Immature natural killer cell (primary cell): ENCODE measurements around the gene GTF2H4. TPM values are rescaled to one million over a fixed set of nuclear protein-coding genes. Genes with fewer than 3 reads are reported as not detected.
A peak's percentile ranks its signal among the peaks of the same experiment; 100 is the strongest.

ENCODE experiments used
- DNase-seq, 3 donors: peaks; one replicate each; pipeline ENCODE4 v3.0.0; 2022; ENCODE audit warnings: mixed read lengths in 1 of 3
- H3K27ac Mint-ChIP-seq, 6 donors: one replicate each; pipeline ENCODE4 v1.8.0; 2020; ENCODE audit warnings: mixed read lengths in 6 of 6, mild to moderate bottlenecking in 5 of 6, inconsistent platforms in 4 of 6, moderate library complexity in 3 of 6
- H3K27me3 Mint-ChIP-seq, 3 donors: one replicate each; pipeline ENCODE4 v1.8.0; 2020 to 2021; ENCODE audit warnings: low read depth in 3 of 3, mild to moderate bottlenecking in 3 of 3, mixed read lengths in 3 of 3, moderate library complexity in 3 of 3, inconsistent platforms in 1 of 3
- H3K36me3 Mint-ChIP-seq, 3 donors: one replicate each; pipeline ENCODE4 v1.8.0; 2020; ENCODE audit warnings: mixed read lengths in 3 of 3, inconsistent platforms in 2 of 3, mild to moderate bottlenecking in 2 of 3
- H3K4me1 Mint-ChIP-seq, 2 donors: one replicate each; pipeline ENCODE4 v1.8.0; 2020; ENCODE audit warnings: inconsistent platforms in 2 of 2, mild to moderate bottlenecking in 2 of 2, mixed read lengths in 2 of 2, moderate library complexity in 1 of 2
- H3K4me3 Mint-ChIP-seq, 5 donors: one replicate each; pipeline ENCODE4 v1.8.0; 2020; ENCODE audit warnings: mild to moderate bottlenecking in 5 of 5, mixed read lengths in 5 of 5, inconsistent platforms in 3 of 5, moderate library complexity in 3 of 5
- H3K9me3 Mint-ChIP-seq, 6 donors: one replicate each; pipeline ENCODE4 v1.8.0; 2020; ENCODE audit warnings: mild to moderate bottlenecking in 6 of 6, mixed read lengths in 6 of 6, inconsistent platforms in 4 of 6, moderate library complexity in 3 of 6
- polyA plus RNA-seq, 3 donors: library from polyadenylated mRNA; unstranded; fragments of 300-500 nt; fragmentation: Illumina TruSeq; gene quantifications; one replicate each; pipeline ENCODE4 v1.2.3, GENCODE V29; 2021

The GTF2H4 gene
- polyA plus RNA-seq, 3 donors from 2014 or later: 6.3 to 10.2 TPM; not detected in 1

DNA sequence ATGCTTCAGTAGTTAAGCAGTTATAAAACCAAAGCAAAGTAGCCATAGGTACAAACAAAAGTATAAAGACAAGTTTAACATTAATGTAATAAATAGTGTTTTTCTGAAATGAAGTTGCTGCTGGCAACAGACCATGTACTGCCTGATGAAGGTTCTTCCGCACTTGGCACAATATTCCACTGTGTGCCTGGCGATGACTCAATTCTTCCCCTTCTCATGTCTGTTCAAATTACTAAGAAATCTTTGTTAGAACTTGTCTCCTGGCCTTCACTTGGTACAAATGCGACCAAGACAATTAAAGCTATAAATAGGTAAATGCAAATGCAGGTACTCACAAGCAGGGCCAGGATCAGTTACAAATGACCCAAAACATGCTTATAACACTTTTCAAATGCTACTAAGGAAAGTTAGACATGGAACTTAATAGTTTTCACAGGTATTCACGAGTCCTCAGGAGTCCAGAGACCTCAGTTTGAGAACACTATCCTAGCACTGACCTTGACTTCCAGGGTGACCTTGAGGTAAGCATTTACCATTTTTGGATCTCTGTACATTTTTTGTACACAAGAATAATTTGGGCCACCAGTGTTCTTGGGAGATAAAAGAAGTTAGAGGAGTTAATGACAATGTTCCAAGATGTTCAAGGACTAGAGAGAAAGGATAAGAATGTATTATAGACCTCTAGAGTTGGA, 31.8 kb upstream of the GTF2H4 start:
- Mint-ChIP-seq H3K27me3 (peaks cover under 1 to 6% (median 4%) of the 10 kb centered on the region in 3 donors), H3K4me1 (peaks cover 10 to 17% of the 10 kb centered on the region in 2 donors), H3K27ac (peak overlapping the region in 1 of 6 donors; percentile 30)

DNA sequence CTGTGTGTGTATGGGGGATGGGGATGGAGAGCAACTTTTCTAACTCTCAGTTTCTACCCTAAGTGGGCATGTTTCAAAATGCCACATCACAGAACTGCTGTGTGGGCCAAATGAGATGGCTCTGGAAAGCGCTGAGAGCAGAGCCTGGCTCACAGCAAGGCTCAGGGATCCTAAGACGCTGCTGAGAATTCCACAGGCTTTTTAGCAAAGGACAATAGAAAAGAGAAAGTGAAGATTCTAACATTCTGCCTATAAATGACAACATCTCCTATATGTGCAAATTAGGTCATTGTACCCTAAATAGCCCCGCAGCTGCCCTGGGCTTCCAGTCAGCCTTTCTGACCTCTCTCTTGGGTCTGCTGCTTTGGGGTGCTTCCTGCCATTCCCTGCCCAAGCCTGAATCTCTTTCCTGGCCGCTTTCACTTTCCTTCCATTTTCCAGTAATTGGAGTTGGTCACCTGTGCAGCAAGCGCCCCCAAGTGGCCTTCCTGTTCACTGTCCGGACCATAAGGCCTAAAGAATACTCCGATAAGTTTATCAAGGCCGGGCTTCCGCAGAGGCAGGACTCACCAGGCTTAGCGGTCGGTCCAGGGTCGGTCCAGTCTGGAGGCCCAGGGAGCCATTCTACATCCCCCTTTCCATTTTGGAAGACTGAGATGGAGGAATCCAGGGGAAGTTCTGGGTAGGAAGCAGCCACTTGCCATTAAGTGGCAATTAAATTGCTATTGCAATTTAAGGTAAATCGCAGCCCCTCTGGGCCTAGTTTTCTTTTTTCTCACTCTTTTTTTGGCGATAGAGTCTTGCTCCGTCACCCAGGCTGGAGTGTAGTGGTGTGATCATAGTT, 30.4 kb upstream of the GTF2H4 start:
- Mint-ChIP-seq H3K27ac (peak overlapping the region; percentile 18 to 88 (median 74)), H3K36me3 (no peaks in the 10 kb centered on the region), H3K4me3 (peak overlapping the region; percentile 75 to 95 (median 83)), H3K9me3 (peaks cover 0 to 2% (median 0%) of the 10 kb centered on the region in 6 donors), H3K27me3 (peaks cover 4 to 6% (median 4%) of the 10 kb centered on the region in 3 donors), H3K4me1 (peaks cover 7 to 9% of the 10 kb centered on the region in 2 donors)
- DNase-seq: peak; percentile 68 to 76 (median 71)

More for the DNA sequence above, 31.8 kb upstream of the GTF2H4 start:
- no peak for DNase-seq
- Mint-ChIP-seq H3K36me3 (peaks cover 0 to 6% (median 6%) of the 10 kb centered on the region in 3 donors), H3K4me3 (peak overlapping the region in 1 of 5 donors; percentile 25), H3K9me3 (peaks cover 2 to 10% (median 7%) of the 10 kb centered on the region in 6 donors)

DNA sequence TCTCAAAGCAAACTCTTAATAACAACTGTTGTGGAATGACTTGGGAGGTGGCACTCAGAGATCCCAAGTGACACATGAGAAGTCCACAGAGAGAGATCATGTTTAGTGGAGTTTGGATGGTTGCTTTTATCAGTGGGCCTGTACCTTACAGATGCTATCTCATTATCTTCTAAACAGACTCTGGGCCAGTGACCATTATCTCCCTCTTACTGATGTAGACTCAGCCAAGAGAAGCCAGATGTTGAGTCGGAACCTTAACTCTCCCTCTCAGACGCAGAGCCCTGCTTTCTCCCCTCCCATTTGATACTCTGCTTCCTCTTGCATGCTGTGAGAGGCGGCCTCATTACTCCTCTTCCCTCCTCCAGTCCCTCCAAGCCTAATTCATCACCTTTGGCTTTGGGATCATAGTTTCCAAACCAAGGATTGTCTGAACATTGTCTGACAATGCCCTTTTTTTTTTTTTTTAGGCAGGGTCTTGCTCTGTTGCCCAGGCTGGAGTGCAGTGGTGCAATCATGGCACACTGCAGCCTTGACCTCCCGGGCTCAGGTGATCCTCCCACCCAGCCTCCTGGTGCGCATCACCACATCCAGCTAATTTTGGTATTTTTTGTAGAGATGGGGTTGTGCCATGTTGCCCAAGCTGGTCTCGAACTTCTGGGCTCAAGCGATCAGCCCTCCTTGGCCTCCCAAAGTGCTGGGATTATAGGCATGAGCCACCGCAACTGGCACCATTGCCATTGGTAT, 28.2 kb upstream of the GTF2H4 start:
- H3K9me3 Mint-ChIP-seq: no peaks in the 10 kb centered on the region
- H3K36me3 Mint-ChIP-seq: peaks cover 0 to 4% (median 0%) of the 10 kb centered on the region in 3 donors
- DNase-seq: no peak
- peaks cover 9 to 14% of the 10 kb centered on the region in 2 donors for H3K4me1 Mint-ChIP-seq
- H3K27me3 Mint-ChIP-seq: peaks cover 4 to 8% (median 4%) of the 10 kb centered on the region in 3 donors
- H3K27ac Mint-ChIP-seq: peak overlapping the region in 1 of 6 donors; percentile 36
- H3K4me3 Mint-ChIP-seq: no peak overlapping the region

DNA sequence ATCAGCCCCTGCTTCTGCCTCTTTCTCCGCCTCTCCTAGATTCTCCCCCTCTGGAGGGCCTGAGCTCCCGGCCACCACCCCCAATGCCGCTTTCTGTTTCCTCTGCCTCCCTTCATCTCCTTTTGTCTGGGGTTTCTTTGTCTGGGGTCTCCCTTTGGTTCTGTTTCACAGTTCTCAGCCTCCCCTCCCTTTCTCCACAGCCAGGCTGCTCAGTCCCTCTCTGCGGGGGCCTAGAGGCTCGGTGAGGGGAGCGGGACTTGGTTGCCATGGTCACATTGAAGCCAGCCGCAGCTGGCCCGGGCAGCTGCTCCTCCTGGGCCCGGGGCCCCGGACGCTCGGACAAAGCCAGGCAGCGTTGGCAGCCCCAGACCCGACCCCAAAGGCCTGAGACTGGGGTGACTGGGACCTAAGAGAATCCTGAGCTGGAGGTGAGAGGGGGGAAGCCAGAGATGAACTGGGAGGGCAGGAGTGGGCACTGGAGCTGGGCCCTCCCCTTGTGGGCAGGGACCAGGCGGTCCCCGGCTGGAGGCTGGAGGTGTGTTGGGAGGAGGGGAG, 27.2 kb upstream of the GTF2H4 start:
- Mint-ChIP-seq H3K4me1 (peaks cover 10 to 21% of the 10 kb centered on the region in 2 donors), H3K27me3 (peaks cover 2 to 12% (median 4%) of the 10 kb centered on the region in 3 donors)

DNA sequence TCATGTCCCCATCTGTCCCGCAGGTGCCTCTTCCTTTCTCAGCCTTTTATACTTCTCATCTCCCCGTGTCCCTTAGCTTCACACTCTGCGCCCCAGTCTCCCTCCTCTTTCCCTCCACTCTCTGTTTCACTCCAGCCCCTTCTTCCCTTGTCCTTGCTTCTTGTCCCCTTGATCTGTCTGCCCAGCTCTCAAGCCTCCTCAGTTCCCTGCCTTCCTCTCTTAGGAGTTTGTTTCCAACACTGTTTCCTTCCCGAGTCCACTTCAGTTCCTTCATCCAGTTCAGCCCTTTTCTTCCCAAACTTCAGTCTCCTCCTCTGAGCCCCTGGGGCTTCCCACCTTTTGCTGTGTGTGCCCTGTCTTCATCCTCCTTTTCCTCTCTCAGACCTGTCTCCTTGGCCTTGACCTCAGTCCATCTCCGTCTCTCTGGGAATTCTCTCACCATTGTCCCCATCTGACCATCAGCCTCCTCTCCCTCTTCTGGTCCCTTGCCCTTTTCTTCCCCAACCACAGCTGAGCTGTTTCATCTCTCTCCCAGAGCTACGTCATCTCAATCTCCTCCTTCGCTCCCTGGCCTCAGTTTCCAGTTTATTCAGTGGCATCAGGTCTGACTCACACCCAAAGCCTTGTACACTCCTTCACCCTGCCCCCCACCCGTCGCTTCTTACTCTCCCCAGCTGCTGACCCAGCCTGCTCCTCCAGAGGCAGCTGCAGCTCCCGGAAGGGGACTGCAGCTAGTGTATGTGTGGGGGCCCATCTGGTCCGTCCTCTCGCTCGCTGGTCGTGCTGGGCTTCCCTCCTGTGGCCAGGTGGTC, 26.4 kb upstream of the GTF2H4 start:
- Mint-ChIP-seq H3K4me3 (peak overlapping the region in 3 of 5 donors; percentile 8 to 64 (median 23)), H3K27ac (peak overlapping the region in 3 of 6 donors; percentile 31 to 74 (median 43))

More for the DNA sequence above, 27.2 kb upstream of the GTF2H4 start:
- peaks cover 0 to 4% (median 0%) of the 10 kb centered on the region in 3 donors for H3K36me3 Mint-ChIP-seq
- H3K27ac Mint-ChIP-seq: no peak overlapping the region
- no peak for DNase-seq
- no peaks in the 10 kb centered on the region for H3K9me3 Mint-ChIP-seq
- H3K4me3 Mint-ChIP-seq: no peak overlapping the region

DNA sequence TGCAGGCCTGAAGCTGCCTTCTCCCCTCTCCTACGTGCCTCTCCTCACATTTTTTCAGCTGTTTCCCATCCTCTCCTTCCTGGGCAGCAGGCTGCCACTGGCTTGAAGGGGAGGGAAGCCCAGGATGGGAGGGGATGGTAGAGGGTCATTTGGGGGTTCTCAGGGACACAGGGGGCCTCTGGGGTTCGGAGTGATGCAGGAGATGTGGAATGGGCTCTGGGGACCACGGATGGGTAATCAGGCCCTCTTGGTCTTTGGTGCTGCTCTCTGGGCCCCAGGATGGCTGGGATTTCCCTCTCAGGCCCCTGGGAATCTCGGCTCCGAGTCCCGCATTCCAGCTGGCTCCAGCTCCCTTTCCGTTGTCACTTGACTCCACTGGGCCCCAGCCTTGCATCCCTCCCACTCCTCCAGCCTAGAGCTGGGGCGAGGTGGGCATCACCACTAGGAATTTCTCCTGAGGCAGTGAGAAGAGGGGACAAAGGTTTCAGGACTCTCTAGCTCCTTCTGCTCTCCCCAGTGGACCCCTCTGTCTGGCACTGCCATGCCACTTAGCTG, 25.7 kb upstream of the GTF2H4 start:
- no peak for DNase-seq
- Mint-ChIP-seq H3K27ac (peak overlapping the region in 1 of 6 donors; percentile 74), H3K36me3 (peaks cover 0 to 4% (median 0%) of the 10 kb centered on the region in 3 donors), H3K27me3 (peaks cover 2 to 12% (median 7%) of the 10 kb centered on the region in 3 donors), H3K9me3 (no peaks in the 10 kb centered on the region), H3K4me3 (no peak overlapping the region), H3K4me1 (peaks cover 13 to 22% of the 10 kb centered on the region in 2 donors)

More for the DNA sequence above, 26.4 kb upstream of the GTF2H4 start:
- DNase-seq: no peak
- Mint-ChIP-seq H3K36me3 (peaks cover 0 to 4% (median 0%) of the 10 kb centered on the region in 3 donors), H3K4me1 (peaks cover 15 to 24% of the 10 kb centered on the region in 2 donors), H3K27me3 (peaks cover 2 to 12% (median 7%) of the 10 kb centered on the region in 3 donors), H3K9me3 (no peaks in the 10 kb centered on the region)

DNA sequence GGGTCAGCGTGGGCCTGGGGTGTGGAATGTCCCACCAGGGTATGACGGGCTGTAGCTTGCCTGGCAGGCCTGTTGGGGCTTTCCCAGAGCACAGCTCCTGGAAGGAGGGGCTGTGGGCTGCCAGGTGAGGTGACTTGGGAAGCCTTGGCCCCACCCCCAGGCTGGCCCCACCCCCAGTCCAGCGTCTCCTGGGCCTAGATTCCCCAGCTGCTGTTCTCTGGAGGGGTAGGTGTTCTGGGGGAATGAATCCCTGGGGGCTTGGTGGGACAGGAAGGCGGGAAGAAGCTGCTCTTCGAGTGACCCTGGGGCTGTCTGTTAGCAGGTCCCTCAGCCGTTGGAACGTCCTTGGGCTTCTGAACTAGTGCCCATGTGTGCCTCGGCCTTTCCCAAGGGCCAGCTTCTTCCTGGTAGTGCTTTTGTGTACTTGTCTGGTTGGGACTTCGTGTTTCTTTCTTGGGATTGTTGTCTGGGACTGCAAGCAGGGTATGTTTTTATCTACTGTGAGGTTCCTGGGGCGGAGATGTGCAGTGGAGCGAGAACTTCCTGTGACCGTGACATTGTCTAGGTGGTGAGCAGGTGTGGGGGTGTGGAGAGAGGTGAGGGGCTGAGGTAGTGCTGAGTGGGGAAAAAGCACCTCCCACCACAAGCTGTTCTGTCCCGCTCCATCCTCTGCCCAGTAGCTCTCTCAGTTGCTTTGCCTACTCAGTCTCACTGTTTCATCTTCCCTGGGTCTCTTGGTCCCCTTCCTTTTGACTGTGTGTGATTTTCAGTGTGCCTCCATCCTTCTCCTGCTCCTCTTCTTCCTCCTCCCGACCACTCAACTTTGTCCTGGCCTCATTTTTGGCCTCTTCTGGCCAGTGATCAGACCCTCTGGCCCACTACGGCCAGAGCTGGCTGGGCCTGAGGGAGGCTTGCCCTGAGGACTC, 25.0 kb upstream of the GTF2H4 start:
- no peak for DNase-seq
- peaks cover 6 to 16% of the 10 kb centered on the region in 2 donors for H3K4me1 Mint-ChIP-seq
- H3K27ac Mint-ChIP-seq: peak overlapping the region in 1 of 6 donors; percentile 52
- H3K9me3 Mint-ChIP-seq: no peaks in the 10 kb centered on the region
- peaks cover 0 to 4% (median 0%) of the 10 kb centered on the region in 3 donors for H3K36me3 Mint-ChIP-seq
- peaks cover 2 to 12% (median 7%) of the 10 kb centered on the region in 3 donors for H3K27me3 Mint-ChIP-seq
- H3K4me3 Mint-ChIP-seq: peak overlapping the region; percentile 47 to 82 (median 73)

DNA sequence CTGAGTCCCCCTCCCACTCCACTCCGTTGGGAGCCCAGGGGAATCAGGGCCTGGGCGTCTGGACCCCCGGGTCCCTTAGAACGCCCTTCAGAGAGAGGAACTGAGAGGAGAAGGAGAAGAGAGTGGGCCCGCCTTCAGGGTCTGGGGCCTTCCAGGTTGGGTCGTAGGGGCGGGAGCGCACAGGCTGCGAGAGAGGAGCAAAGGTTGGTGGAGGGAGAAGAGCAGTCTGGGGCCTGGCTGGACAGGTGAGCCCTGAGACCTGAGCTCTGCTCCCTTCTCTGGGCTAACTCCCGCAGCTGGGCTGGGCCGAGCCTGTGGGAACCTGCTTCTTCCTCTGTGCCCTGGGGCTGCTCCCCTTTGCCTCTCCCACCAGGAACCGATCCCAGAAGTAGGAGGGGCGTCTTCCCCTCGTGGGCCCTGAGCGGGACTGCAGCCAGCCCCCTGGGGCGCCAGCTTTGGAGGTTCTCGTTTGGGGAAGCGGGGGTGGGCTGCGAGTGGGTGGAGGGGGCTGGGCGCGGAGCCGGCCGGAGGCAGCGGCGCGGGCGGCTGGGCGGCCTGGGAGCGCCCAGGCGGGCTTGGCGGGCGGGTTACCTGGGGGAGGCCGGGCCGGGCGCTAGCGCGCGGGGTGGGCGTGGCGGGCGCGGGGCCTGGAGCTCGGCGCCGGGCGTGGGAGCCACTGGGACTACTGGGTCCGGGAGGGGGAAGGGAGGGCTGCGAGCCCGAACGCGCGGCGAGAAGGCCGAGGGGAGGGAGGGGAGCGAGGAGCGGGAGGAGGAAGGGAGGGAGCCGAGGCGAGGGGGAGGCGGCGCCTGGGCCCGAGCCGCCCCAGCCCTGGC, 24.1 kb upstream of the GTF2H4 start, which contains the start of gene DDR1:
Gene DDR1, plus strand, starts transcription at position 835 of the 836 bp plus-strand sequence. CDS start 4,211 bp downstream, outside the sequence.
- H3K27me3 Mint-ChIP-seq: peaks cover 2 to 12% (median 6%) of the 10 kb centered on the region in 3 donors
- H3K9me3 Mint-ChIP-seq: no peaks in the 10 kb centered on the region
- H3K36me3 Mint-ChIP-seq: peaks cover 0 to 4% (median 0%) of the 10 kb centered on the region in 3 donors
- H3K4me3 Mint-ChIP-seq: peak within 1 kb of the TSS; percentile 79 to 86 (median 79)
- DNase-seq: peak; percentile 21 to 38 (median 35)
- H3K4me1 Mint-ChIP-seq: peaks cover 6 to 16% of the 10 kb centered on the region in 2 donors
- H3K27ac Mint-ChIP-seq: peak within 1 kb of the TSS in 3 of 6 donors; percentile 13 to 83 (median 20)

DNA sequence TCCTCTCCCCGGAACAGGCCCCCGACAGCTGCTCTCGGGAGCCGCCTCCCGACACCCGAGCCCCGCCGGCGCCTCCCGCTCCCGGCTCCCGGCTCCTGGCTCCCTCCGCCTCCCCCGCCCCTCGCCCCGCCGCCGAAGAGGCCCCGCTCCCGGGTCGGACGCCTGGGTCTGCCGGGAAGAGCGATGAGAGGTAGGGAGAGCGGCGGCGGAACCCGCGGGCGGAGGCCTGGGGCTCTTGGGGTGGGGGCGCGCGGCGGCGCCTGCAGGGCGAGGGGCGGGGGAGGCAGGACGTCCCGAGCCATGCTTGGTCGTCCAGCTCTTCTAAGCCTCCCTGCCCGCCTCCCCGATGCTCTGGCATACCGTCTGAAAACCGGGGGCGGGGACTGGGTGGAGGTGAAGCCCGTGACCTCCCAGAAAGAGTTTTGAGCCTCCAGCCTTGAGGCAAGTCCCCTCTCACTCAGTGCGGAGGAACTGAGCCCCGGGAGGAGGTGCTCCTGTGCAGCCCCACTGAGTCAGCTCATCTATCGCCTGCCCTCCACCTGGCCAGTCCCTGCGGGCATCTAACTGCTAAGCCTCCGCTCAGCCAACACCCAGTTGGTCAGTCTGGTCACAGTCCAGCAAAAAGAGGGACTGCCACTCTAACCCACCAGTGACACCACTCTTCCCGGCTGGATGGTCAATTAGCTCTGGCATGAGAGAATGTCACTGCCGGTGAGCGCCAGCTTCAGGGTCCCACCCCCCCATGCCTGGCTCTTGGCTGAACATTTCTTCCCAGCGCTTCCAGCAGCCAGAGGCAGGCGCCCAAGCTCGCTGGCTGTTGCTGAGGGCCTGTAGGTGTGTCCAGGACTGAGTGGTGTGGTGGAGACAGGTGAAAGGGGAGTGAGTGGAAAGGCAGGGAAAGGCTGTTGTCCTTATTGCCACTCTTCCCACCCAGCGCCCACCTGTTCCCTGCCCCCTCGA, 23.2 kb upstream of the GTF2H4 start:
- Mint-ChIP-seq H3K27ac (peak overlapping the region in 3 of 6 donors; percentile 13 to 73 (median 20)), H3K27me3 (peaks cover 2 to 12% (median 5%) of the 10 kb centered on the region in 3 donors), H3K36me3 (peaks cover 3 to 8% (median 5%) of the 10 kb centered on the region in 3 donors), H3K4me1 (peaks cover 6 to 16% of the 10 kb centered on the region in 2 donors), H3K4me3 (peak overlapping the region; percentile 79 to 86 (median 79)), H3K9me3 (no peaks in the 10 kb centered on the region)
- peak in 2 of 3 donors; percentile 14 to 26 for DNase-seq
